ENCODE data around the gene PPP1R14B.
A peak's percentile ranks its signal among the peaks of the same experiment; 100 is the strongest.

Gene PPP1R14B

DNA sequence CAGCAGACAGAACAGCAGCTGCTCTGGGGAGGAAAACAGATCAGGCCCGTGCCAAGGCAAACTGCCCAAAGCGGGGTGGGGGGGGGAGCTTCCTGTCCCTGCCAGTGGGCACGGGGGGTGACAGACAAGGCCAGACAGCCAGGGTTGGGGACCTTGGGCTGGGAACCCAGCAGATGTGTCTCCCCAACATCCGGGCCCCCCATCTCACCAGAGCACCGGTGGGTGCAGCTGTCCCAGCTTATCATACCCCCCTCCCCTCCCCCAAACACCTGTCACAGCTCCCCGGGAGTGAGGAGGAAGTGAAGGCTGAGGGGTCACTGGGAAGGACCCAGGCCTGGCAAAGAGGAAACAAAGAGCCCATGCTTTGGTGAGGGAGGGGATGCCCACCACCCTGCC, 1.3 kb downstream of the PPP1R14B start:
- peak; percentile 51 for DNase-seq

DNA sequence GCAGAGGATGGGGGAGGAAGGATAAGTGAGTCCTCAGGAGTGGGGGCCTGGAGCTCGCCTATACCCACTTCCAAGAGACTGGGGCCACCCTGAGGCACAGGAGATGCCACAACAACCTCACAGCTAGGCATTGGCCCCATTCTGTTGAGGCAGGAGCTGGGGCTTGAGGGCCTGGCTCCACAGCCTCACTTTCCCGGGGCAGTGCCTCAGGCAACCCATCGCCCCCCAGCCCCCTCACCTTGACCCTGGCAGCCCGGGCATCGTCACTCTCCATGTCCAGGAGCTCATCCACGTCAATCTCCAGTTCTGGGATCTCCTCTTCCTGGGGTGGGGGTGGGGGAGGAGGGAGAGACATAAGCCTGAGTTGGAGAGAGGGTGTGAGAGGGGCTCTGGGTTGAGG, 1.8 kb downstream of the PPP1R14B start:
- DNase-seq, result no peak

DNA sequence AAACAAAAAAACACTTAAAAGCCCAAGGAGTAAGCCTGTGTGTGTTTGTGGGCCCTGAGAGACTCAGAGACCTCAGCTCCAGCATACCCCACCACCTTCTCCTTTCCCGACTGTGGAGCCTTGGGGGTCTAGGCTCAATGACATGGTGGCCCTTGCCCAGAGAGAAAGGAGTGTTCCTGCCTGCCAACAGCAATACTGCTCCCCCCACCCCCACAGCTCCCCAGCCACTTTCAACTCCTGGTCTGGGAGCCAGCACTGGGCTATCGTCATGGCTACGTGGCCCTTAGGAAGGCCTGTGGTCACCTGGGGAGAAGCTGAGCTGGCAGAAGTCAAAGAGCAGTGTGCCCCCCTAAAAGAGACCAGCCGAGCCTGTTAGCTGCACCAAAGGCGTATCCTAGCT, 2.6 kb downstream of the PPP1R14B start:
- DNase-seq, result no peak

DNA sequence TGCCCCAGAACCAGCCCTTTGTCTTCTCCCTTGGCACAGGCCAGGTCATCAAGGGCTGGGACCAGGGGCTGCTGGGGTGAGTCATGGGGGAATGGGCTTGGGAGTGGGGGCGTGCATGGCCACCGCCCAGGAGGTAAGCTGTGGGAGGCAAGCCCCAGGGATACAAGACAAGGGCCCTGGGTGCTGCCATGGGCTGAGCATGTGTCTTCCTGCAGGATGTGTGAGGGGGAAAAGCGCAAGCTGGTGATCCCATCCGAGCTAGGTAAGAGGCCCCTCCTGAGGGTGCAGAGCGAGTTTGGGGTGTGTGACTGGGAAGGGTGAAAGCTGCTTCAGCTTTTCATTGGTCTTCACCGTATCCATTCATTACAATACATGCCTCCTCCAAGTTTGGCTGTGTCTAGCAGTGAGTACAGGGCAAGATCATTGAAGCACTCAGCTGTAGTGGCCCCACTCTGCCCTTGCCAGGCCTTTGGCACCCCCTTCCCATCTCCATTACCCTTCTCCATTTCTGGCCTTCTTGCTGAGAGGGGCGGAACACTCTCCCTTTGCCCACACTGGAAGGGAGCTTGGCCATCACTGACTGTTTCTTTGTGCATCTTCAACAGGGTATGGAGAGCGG, 3.4 kb downstream of the PPP1R14B start:
- DNase-seq, result no peak

DNA sequence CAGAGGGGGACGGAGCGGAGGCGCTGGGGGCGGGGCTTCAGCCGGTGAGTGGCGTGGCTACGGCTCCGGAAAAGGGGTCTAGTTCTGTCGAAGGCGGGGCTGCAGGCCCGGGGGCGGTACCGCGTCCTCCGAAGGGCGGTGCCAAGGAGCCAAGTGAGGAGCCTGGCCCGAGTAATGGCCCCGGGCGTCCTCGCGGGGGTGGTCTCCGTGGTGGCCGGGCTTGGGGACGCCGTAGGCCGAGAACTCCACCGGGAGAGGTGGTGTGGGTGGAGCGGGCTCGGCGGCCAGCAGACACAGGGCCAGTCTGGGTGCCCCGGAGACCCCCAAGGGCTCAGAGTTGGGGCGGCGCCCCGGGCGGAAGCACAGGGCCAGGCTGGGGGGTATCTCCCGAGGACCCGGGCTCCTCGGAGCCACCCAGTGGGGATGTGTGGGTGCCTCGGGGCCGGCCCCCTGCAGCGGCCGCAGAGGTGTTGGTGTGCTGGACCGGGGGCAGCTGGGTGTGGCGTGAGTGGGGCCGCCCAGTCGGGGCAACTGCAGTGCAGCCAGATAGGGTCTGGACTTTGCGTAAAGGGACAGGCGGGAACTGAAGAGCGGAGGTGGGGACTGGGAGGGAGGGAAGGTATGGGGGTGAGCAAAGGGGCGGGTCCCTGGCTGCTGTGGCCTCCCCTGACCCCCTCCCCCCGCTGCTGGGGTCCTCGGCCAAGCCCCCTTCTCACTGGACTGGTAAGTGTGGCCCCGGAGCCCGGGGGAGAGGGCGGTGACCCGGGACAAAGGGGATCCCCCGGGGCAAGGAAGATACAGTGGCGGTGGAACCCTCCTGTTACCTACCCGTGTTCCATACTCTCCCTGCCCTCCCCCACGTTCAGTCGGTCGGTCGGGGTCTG, 5.0 kb downstream of the PPP1R14B start:
- DNase-seq, result no peak

DNA sequence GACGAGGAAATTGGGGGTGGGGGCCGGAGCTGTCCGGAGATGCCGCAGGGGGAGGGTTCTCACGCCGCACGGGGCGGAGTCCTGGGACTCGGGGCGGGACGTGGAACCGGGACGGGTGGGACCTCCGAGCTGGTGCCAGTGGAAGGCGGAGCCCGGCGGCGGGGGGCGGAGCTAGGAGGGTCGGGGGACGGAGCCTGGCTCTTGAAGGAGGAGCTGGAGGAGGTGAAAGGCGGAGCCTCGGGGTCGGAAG, 5.6 kb downstream of the PPP1R14B start:
- DNase-seq, result peak; percentile 99

DNA sequence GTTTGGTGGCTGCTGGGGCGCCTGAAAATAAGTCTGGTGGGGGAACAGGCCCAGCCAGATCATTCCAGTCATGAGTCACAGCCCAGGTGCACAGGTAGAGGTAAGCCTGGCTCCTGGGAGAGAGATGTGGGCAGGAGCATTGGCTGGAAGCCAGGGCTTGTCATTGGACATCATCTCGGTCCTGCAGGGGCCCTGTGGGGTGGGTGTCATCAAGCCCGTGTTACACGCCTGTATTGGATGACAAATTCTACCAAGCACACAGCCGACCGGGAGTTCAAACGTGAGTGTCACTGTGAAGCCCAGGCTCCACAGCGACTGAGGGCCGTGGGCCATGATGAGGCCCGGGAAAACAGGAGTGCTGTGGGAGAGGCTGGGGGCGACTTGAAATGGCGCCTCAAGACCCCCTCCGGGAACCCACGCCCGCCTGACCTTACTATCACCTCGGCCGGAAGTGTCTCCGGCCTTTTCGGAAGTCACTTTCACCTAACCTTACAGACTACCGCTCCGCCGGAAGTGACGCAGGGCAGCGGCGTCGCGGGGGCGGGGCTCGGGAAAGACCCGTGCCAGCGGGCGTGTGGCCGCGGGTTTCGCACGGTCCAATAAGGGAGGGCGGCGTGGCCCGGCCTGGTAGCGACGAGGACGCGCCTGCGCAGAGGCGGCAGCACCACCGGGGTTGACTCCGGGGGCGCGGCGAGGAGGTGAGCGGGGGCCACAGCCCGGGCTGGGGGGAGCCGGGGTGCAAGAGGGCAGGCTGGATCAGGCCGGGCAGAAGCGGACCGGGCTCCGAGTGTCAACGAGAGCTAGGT, 6.1 kb downstream of the PPP1R14B start, which contains the start of gene FKBP2:
FKBP2 (plus strand) TSS at position 661 of the 806 bp plus-strand sequence. CDS start 1,293 bp downstream, outside the sequence.
- DNase-seq, result peak; percentile 99

DNA sequence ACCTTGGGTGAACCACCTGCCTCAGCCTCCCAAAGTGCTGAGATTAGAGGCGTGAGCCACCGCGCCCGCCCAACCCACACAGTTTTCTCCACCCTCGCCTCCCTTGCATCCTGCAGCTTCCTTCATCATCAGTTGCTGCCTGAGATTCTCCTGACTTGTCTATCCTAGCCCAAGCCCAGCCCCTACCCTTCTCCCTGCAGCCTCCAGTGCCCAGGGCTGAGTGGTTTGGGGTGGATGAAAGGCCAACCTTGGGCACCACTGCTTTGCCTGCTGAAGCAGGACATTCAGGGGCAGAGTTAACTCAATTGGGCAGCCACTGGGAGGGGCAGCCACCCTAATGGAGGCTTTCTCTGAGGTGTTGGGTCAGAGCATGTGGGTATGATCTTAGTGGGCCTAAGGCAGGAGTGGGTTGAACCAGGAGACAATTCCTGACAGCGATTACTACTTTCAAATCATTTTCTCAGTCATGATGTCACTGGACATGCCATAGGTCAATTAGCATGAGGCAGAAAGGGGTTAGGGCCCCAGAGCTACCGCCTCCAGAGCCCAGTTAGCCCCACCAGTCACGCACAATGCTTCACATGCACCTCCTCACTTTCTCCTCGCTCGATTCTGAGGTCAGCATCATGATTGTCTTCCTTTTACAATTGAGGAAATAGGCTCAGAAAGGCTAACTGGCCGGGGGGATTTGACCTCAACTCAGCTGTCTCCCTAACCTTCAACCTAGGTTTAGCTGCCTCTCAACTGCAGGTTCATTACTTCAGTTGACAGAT, 6.9 kb downstream of the PPP1R14B start:
- DNase-seq, result no peak

DNA sequence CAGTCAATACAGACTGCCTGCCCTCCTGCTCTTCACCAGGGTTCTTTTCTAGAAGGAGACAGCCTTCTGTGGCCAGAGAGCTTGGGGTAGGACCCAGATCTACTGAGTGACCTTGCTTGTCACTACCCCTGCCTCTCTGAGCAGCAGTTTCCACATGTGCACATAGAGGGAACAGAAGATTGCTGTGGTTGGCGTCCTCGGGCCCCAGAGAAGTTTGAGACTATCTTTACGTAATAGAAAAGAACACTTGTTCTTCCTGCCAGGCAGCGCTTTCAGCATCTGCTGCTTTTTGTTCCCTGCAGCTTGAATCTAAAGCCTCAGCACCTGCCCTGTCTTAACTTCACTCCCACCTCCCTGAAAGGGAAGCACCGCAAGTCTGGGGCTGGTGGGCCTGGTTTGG, 7.7 kb downstream of the PPP1R14B start:
- no peak for DNase-seq

DNA sequence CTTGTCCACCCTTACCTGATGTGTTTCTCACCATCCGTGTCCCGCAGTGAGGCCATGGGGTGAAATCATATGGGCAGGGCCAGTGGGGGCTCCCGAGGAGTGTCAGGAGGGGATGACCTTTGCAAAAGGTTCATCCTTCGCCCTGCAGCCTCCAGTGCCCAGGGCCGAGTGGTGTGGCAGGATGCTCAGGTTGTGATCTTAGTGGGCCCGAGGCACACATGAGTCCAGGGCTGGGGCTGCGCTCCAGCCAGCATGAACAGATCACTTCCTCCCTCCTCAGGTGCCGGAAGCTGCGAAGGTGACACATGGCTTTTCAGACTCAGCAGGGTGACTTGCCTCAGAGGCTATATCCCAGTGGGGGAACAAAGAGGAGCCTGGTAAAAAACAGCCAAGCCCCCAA, 8.7 kb downstream of the PPP1R14B start:
- no peak for DNase-seq

DNA sequence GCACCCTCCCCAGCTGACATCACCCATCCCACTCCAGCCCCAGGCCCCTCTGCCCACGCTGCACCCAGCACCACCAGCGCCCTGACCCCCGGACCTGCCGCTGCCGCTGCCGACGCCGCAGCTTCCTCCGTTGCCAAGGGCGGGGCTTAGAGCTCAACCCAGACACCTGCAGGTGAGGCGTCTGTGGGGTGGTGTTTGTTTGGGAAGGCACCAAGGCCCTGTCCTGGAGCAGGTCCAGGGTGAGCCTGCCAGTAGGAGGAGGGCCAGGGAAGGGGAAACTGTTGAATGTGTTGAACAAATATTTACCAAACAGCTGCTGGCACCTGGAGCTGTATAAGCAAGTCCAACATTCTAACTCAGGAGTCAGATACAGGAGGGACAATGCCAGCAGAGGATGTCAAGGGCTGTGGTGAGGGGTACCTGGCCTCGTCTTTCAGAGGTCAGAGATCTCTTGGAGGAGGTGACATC, 9.2 kb downstream of the PPP1R14B start:
- DNase-seq, result no peak

DNA sequence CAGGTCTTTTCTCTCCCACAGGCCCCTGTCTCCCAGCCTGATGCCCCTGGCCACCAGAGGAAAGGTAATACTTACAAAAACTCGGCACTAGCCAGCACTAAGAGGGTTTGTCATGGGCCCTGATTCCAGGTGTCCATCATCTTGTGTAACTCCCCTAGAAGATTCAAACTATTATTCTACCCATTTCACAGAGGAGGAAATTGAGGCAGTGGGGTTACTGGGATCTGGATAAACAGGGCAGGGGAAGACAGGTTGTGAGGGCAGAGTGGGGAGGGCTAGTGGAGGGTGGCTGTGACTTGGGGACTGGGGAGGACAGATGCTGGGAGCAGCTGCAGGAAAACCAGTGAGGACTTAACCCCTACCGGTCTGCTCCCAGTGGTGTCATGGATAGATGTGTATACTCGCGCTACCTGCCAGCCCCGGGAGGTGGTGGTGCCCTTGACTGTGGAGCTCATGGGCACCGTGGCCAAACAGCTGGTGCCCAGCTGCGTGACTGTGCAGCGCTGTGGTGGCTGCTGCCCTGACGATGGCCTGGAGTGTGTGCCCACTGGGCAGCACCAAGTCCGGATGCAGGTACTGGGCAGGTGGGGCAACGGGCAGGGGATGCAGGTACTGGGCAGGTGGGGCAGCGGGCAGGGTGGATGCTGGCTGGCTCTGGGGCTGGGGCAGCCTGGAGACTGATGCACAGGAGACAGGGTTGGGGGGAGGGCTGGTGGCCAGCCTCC, 11.1 kb downstream of the PPP1R14B start:
- no peak for DNase-seq

DNA sequence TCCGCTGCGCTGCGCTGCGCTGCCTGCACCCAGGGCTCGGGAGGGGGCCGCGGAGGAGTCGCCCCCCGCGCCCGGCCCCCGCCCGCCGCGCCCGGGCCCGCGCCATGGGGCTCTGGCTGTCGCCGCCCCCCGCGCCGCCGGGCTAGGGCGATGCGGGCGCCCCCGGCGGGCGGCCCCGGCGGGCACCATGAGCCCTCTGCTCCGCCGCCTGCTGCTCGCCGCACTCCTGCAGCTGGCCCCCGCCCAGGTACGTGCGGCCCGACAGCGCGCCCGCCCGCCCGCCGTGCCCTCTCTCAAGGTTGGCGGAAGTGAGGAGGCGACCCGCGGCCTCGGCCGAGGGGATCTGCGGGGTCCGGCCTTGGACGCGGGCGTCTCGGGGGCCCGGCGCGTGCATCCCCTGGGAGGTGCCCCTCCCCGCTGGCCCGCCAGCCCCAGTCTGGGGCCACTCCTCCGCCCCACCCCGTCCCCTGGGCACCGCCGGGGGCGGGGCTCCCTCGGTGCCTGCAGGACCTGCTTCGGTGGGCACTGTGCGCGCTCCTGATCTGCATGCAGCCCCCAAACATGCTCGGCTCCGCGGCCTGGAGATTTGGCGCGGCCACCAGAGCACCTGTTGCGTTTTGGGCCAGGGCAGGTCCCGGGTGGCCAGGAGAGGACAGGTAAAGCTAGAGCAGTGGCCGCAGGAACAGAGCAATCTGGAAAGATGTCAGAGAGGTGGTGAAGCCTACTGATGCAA, 11.9 kb downstream of the PPP1R14B start:
- DNase-seq, result peak; percentile 53

DNA sequence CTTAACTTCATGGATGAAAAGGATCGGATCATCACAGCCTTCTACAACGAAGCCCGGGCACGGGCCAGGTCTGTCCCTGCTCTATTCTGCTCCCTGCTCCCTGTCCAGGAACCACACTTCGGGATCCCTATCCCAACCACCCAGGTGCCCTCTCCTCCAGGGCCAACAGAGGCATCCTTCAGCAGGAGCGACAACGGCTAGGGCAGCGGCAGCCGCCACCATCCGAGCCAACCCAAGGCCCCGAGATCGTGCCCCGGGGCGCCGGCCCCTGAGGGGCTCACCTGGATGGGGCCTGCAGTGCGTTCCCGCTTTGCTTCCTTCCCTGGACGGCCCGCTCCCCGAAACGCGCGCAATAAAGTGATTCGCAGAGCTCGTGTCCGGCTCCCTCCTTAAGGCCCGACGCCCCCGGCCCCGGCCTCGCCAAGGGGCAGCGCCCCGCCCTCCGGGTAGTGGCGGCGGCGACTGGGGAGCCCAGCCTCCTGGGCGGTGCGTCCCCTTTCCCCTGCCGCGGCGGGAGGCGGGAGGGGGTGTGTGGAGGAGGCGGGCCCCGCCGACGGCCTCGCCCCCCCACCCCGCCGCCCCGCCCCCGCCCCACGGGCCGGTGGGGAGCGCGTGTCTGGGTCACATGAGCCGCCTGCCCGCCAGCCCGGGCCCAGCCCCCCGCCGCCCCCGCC, 12.7 kb downstream of the PPP1R14B start, which contains the start of gene VEGFB:
VEGFB (plus strand) TSS at position 672 of the 674 bp plus-strand sequence. CDS start 250 bp downstream, outside the sequence.
- peak; percentile 74 for DNase-seq

DNA sequence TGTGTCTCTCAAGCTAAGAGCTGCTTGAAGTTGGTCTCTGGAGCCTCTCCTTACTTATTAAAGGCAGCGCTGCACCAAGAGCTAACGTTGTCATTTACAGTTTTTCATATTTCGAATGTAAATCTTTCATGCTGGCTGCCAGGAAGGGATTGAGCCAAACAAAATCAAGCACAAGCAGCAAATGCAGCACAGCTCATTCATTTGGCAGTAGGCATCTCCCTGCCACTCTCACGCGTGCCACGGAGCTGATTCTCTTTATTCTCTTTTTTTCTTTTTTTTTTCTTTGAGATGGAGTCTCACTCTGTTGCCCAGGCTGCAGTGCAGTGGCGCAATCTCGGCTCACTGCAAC, 13.8 kb downstream of the PPP1R14B start:
- DNase-seq, result no peak

DNA sequence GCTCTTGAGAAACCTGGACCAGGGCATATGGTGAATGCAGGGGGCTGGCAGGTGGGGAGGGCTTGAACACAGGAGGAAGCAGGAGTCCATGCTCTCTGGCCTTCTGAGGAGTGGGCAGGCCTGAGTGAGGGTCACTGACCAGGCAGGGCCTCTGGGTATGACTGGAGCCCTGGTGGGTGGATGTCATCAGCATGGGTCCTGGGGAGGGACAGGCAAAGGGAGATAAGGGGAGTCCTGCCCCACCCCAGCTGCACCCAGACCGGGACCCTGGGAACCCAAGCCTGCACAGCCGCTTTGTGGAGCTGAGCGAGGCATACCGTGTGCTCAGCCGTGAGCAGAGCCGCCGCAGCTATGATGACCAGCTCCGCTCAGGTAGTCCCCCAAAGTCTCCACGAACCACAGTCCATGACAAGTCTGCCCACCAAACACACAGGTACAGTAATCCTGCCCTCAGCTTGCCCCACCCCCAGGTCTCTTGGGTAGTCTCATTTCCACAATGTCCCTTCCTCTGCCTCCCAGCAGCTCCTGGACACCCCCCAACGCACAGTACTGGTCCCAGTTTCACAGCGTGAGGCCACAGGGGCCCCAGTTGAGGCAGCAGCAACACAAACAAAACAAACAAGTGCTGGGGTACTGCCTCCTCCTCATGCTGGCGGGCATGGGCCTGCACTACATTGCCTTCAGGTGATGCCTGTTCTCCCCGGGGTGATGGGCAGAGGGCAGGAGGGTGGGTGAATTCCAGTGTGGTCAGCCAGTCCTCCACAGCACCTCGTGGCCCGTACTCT, 14.4 kb downstream of the PPP1R14B start:
- DNase-seq, result no peak

DNA sequence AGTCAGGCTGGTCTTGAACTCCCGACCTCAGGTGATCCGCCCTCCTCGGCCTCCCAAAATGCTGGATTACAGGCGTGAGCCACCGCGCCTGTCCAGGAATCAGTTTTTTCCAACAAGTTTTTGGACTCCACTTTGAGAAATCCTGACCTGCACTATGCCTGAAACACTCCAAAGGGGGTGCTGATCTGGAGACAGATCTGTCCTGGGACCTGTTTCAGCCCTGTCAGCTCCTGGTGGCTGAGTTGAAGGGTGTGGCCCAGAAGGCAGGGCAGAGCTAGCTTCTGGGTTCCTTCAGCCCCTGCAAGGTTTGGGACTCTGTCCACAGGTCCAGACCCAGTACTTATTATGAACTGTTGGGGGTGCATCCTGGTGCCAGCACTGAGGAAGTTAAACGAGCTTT, 15.2 kb downstream of the PPP1R14B start:
- no peak for DNase-seq

DNA sequence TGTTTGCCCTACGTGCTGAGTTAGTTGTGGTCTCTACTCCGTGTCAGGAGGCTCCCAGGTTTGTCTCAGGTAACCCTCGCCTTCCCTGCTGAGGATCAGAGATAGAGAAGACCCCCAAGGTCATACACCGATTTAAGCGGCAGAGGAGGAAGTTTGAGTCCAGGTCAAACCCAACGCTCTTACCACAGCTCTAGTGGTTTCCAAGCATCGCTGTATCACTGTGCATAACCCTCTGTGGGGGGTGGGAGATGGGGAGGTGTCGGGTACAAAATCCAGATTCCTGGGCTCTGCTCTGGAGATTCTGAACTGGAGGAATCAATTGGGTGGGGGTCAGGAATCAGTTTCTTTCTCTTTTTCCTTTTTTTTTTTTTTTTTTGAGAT, 15.8 kb downstream of the PPP1R14B start:
- no peak for DNase-seq

DNA sequence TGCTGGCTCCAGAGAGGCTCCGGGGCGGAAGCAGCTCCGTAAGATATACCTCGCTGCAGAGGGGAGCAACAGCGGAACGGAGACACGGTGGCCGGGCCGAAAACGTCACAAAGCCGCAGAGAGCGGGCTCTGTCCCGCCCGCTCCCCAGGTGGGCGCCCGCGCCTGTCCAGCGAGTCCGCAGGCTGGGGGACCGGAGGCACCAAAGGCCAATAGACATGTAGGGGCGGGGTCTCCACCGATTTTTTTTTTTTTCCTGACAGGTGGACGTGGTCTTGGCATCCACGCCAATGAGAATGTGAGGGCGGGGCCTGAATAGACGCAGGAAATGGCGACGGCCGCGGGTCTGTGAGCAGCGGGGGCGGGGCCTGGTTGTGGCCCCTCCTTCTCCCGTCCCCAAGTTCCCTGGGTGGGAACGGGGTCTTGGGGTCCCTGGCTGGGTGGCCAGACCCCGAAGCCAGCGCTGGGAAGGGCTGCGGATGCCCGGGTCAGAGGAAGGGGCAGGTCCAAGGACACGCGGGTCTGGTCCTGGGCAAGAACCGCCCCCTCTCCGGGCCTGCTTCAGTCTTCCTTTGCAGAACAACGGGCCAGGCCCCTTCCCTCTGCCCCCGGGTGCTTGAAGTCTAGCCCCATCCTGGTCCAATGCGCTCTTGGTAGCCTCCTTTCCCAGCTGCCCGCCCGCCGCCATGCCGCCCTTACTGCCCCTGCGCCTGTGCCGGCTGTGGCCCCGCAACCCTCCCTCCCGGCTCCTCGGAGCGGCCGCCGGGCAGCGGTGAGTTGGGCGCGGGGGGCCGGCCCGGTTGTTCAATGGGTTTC, 16.4 kb downstream of the PPP1R14B start, which contains the start of gene DNAJC4:
DNAJC4 (plus strand) TSS at position 378 of the 814 bp plus-strand sequence; CDS start at position 685, 307 bp downstream.
- peak; percentile 61 for DNase-seq
